ELR (cell line): Measurements from ENCODE around the gene RIPOR1.

Experiments used
- DNase-seq: peaks from one replicate; pipeline ENCODE4 v3.0.0-alpha.2; 2015; ENCODE audit warnings: low read depth

RIPOR1 gene

DNA sequence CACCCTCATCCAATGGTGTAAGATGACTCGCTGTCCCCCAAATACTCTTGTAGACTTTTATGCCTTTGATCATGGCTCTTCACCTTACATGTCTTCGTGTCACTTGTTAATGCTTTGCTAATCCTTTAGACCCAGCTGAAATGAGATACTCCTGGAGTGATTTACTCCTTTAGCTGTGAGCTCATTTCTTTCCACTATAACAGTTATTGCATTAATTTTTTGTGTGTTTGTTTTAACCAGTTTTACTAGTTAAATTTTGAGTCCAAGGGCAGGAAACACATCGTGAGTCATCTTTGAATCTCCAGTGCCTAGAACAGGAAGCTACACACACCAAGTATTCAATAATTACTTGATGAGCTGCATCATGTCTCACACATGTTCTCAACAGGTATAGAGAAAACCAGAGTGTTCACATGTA, 27.2 kb downstream of the RIPOR1 start:
- DNase-seq: peak; percentile 88

- DNase-seq: no peak
These were observed 30.2 kb downstream of the RIPOR1 start for GRCh38 chr16:67558859-67559258.

DNA sequence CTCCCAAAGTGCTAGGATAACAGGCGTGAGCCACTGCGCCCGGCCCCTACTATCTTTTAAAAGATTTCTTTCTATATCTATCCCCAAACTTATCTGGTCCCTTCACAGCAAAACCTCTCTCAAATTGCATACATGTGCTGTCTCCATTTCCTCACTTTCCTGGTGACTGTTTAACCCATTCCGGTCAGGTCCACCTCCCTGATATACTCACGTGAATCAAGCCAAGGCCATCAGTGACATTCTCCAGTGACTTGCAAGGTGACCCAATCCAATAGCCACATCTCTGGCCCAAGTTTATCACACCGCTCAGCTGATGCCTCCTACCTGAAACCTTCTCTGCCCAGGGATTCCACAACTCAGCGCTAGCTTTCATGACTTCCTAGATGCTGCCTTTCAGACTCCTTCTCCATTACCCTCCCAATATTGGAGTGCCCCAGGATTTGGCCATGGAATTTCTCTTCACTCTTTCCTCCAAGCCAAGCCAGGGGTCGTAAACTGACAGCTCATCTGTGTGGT, 32.3 kb downstream of the RIPOR1 start:
- peak; percentile 27 for DNase-seq

DNA sequence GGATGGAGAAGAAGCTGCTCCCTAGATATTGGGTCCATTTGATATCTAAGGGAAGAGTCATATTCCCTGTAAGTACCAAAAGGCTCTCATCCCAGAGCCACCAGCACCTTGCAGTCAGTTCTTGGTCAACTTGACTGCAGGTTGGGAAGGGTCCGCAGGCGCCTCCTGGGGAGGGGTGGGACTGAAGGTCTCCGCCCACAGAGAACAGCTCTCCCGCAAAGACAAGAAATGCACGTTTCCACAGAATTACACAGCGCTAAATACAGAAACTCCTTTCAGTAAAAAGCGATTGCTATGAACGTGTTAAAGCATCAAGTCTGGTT, 32.8 kb downstream of the RIPOR1 start:
- DNase-seq: no peak

DNA sequence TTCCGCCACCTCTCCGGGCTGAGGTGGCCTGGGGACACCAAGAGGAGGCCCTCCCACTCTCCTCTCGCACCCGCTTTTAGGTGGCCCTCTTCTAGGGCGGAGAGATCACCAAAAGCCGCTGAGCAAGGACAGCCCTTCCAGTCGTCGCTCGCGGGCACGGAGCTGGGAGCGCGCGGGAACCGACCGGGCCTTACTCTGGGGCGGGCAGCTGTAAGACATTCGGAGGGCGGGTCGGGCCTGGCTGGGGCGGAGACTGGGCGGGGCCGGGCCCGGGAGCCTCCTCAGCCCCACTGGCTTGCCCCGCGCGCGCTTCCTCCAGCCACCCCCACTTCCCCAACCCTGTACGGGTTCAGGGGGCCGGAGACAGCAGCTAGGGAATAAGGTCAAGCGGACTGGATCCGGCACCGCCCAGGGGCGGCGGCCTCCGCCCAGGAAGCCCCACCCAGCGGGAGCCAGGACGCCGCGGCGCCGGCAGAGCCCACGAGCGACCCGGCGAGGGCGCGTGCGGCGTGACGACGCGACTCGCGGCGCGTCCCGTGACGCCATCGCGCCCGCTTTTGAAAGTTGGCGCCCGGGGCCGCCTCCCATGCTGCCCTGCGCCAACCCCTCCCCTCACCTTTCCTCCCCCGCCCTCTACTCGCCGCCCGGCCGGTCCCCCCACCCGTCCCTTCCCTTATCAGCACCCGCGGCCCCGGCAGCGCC, 33.3 kb downstream of the RIPOR1 start:
- DNase-seq: peak; percentile 98

GRCh38 chr16:67562526-67562917, 33.9 kb downstream of the RIPOR1 start, which contains the start of gene CTCF:
TSS of gene CTCF (plus strand) at chr16:67562526. CDS start at chr16:67610833, 48,307 bp downstream.
- DNase-seq: peak; percentile 89

- peak; percentile 67 for DNase-seq
These were observed 34.5 kb downstream of the RIPOR1 start for GRCh38 chr16:67562918-67563707.

DNA sequence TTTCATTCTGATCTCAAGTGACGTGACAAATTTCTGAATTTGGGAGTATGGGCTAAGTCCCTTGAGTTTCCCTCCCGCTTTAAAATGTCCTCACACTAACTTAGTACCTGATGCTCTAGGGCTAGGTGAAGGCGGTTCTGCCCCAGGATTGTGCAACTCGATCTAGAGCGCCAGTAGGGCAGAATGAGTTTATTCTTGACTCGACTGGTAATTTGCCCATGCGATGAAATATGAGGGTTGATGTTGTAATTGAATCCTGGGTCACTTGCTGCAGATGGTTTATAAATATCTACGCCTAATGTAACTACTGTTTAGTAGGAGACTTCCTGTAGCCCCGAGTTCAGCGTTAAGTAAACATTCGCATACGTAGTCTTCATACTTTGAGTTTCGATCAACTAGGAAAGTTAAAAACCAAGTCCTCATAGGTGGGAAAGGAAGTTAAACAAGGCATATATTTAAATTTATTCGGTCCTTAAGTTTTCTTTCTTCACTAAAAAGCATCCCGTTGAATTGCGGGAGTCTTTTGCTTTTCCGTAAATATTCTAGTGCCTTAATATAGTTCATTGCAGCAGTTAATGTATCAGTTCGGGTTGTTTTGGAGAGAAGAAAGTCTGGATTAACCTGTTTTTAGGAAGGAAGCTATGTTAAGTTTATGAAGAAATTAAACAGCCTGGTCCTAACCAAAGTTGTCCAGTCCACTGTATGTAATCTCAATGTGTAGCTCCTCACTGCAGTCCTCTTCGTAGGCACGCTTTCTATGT, 35.3 kb downstream of the RIPOR1 start:
- DNase-seq: peak; percentile 68

DNA sequence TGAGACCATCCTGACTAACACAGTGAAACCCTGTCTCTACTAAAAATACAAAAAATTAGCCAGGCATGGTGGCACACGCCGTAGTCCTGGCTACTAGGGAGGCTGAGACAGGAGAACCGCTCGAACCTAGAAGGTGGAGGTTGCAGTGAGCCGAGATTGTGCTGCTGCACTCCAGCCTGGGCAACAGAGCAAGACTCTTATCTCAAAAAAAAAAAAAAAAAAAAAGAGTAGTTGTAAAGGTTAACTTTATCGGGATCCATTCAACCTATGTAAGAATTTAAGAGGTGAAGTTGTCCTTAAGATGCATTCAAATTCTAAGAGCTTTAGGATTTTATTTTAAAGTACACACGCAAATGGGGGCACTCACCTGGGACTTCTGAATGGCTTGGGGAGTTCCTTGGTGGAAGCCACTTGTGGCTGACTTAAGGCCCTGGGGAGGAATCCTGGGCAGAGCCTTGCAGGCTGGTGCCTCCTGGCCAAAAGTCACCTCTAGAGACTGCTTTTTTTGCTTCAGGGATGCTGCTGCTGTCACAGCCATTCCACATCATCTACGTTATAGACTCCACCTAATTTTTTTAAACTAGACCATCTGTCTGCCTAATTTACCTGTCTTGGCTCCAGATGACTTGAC, 37.0 kb downstream of the RIPOR1 start:
- DNase-seq: no peak

DNA sequence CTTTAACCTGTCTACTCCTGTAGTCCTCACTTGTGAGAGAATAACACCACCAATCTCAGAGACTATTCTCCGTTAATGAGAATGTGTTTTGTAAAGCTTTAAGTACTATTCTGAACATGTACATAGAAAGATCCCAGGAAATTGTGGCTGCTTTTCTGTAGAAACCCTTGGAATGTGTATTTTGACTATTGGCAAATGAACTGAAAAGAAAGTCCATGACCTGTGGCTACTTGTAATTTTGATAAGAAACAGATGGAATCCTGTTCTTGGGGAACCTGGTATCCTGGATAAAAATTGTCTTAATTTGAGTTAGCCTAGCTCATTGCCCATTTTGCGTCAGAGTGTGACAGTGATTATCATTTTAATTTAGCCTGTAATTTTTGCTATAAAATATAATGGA, 42.8 kb downstream of the RIPOR1 start:
- DNase-seq: no peak

GRCh38 chr16:67571981-67572431, 43.4 kb downstream of the RIPOR1 start:
- DNase-seq: peak; percentile 77

- no peak for DNase-seq
These were observed 51.1 kb downstream of the RIPOR1 start for GRCh38 chr16:67579686-67580085.

DNA sequence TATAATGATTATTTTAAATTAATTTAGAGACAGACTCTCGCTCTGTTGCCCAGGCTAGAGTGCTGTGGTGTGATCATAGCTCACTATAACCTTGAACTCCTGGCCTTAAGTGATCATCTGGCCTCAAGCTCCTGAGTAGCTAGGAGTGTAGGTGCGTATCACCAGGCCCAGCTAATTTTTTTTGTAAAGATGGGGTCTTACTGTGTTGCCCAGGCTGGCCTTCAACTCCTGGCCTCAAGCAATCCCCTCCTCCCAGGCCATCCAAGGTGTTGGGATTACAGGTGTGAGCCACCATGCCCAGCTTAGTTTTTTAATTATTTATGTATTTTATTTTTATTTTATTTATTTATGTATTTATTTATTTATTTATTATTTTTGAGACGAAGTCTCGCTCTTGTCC, 51.6 kb downstream of the RIPOR1 start:
- DNase-seq: no peak

DNA sequence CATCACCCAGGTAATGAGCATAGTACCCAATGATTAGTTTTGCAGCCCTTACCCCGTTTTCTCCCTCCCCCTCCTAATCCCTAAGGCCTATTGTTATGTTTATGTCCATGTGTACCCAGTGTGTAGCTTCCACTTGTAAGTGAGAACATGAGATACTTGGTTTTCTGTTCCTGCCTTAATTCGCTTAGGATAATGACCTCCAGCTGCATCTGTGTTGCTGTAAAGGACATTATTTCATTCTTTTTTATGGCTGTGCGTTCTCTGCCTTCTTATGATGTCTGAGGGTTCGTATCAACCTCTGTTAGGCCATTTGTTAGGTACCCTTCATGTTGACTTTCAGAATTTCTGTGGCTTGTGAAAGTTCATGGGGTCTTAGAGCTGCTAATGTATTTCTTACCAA, 64.7 kb downstream of the RIPOR1 start:
- DNase-seq: no peak

GRCh38 chr16:67593701-67594100, 65.1 kb downstream of the RIPOR1 start:
- DNase-seq: no peak

GRCh38 chr16:67594256-67594915, 65.8 kb downstream of the RIPOR1 start:
- DNase-seq: no peak

- DNase-seq: peak; percentile 39
These were observed 66.3 kb downstream of the RIPOR1 start for GRCh38 chr16:67594956-67595355.
